Stimulated activated CD4-positive, alpha-beta T cell treated with anti-CD3 and anti-CD28 coated beads, Interleukin-1b, Interleukin-23, amount 100 ng/mL, for 1 hour (primary cell): ENCODE results near the gene MINDY4.

Source experiments
- DNase-seq, 2 donors: peaks; one replicate each; pipeline ENCODE4 v3.0.0-alpha.2; 2020; ENCODE audit warnings: low read depth in 2 of 2

Gene MINDY4

DNA sequence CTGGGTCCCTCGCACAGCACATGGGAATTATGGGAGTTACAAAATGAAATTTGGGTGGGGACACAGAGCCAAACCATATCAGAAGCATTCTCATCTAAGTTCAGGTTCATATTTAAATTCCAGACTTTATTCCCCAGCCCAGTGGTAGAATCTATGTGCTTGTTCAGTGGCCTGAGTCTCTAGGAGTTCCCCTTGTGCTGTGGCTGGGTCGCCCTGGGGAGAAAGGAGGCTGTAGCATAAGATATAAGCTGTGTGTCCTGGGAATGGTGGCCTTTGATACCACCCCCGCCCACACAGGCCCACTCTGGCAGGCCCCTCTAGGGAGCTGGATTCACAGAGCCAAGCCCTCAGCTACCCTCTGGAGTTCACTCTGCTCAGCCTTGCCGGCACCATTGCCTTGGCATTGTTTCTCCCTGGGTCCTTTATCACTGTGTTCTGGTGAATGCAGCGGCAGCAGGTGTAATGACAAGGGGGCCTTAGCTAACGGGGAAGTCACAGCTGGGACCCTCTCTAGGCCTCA is 64.2 kb downstream of the MINDY4 start:
- DNase-seq: no peak

- no peak for DNase-seq
Observed at GRCh38 chr7:30836991-30837390, 65.8 kb downstream of the MINDY4 start.

DNA sequence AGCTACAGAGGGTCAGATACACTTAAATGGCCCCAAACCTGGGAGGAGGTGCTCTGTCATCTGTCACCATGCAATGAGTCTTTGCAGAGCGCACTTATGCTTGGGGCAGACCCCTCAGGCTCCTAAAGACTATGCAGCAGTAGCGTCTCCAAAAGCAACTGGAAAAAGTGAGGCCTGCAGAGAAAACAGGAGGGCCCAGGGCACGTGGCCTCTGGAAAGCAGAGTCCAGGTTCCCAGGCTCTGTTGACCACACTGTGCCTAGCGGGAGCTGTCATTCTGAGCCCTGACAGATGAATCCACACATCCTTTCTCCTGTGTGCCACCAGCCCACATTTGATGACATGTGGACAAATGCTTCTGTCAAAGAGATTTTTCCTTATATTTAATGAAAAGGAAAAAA is 66.4 kb downstream of the MINDY4 start:
- no peak for DNase-seq

- DNase-seq: no peak
Observed at GRCh38 chr7:30838008-30838407, 66.8 kb downstream of the MINDY4 start.

GRCh38 chr7:30840141-30841024 is 69.2 kb downstream of the MINDY4 start:
- no peak for DNase-seq

DNA sequence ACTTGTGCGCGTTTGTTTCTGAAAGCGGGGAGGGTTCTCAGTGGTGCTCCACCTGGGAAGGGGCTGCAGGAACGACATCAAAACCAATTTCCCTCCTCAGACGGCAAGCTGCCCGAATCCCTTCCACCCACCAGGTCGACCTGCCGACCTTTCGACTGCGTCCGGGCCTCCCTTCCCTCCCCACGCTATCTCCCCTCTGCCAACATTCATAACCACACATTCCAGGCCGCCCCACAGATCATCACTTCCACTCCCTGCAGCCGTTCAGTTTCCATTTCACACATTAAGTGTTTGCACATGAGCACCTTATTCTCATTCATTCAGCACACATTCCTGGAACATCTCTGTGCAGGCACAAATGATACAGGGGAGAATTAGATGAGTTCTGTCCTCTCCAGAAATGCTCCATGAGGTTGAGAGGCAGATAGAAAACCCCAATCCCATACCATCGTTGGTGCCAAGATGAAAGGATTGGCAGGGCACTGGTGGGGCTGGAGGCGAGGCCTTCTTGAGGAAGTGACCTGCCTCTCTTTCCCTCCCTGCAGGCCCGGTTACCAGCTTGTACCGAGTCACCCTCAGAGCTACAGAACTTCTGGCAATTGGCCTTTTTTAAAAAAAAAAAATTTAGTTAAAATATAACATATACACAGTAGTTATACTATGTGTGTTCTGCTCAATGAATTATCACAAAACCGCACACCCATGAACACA is 70.0 kb downstream of the MINDY4 start:
- no peak for DNase-seq

DNA sequence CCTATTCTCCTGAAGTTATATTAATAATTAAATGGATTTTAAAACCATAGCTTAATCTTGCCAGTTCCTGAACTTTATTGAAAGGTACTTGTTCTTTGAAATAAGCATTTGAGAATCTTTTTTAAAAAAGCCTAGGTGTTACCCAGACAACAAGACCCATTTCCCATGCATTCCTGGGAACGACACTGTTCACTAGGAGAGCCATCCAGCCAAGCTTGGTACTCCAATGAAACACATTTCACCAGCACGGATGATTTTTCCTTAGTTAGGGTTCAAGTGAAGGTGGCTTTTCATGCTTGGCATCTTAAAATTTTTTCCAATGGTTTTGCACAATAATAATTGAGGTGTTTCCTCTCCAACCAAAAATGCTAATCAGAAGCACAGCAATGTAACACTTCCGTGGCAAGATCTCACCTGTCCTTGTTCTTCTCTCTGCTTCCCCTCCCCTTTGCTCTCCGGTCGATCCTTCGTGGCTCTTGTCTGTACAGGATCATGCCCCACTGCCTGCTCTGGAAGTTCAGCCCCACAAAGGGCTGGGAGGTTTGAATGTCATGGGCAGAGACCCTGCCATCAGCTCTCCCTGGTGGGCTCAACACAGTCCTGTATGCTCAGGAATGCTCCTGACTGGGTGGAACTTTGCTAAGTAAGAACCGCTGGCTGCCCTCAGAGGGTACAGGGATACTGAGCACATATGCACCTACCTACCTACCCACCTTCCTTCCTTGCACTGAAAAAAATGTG is 70.8 kb downstream of the MINDY4 start:
- no peak for DNase-seq

- no peak for DNase-seq
Observed at GRCh38 chr7:30842542-30843451, 71.6 kb downstream of the MINDY4 start.

GRCh38 chr7:30843741-30844482 is 72.7 kb downstream of the MINDY4 start:
- no peak for DNase-seq

DNA sequence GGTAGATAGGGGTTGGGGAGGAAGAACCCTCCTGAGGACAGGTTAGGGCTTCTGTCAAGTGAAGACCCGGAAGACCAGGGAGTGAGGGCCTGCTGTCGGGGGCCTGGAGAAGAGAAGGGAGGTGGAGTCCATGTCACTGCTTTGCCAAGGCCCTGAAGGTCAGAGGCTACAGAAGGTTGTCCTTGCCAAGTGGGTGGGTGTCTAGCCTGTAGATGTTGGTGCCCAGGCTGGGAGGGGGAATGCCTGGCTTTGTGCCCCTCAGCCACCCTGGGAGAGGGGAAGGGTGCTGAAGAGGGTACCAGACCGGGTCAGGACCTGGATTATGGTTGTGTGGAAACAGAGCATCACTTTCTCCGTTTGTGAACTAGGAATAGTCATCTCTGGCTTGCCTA is 73.3 kb downstream of the MINDY4 start:
- DNase-seq: no peak

DNA sequence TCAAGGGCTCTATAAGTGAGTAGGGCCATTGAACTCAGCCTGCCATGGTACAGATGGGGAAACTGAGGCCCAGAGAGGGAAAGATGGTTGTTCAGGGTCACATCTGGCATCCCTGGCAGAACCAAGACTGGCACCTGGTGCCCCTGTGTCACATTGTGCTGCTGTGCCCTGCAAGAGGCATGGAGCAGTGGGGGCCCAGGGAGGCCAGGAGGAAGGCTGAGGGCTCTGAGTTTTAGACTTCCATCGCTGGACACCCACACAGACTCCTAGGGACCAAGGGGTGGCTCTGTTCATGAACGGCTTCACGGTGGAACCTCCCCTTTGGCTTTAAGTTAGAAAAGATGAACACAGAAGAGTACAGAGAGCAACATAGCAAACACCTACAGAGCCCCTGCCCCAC is 73.7 kb downstream of the MINDY4 start:
- DNase-seq: no peak

DNA sequence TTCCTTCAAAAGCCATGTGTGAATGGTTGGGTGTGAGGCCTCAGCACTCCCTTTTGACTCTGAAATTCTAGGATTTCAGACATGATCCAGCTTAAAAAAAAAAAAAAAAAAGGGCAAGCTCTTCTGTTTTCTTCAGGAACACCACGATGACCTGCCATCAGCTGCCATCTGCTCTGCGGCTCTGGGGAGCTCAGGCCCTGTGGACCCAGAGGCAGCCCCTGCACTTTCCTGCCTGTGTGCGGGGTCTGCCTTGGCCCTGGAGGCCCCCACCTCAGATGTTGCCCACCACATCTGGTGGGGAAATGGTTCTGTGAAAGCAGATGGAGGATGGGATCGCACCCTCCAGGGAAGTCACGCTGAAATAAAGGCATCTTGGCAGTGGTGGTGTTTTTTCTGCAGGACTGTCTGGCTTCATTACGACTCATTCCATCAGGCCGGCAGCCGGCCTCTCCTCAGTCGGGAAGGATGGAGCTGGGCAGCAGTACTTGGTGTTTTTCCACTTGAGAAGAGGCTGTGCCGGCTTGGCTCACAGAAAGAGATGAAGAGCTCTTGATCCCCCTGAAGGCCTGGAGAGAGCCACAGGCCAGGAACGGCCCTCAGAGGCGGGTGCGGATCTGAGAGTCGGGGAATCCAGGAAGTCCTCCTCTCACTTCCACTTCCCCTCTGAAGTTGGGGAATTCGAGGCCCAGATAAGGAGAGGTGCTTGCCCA is 74.4 kb downstream of the MINDY4 start:
- no peak for DNase-seq

DNA sequence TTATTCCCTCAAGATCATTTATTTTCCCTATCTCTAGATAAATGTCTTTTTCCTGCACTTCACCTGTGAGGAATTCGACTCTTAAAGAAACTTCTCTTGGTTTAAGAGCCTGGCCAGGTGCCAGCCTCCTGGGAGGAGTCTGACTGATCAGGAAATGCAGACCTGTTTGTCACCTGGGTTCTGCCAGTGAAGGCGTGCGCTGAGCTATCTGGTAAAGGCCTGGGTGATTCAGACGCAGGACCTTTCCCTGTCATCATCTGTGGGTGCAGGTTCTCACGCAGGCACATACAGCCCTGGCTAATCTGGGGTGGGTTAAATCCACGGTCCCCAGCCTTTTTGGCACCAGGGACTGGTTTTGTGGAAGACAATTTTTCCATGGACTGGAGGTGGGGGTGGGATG is 75.2 kb downstream of the MINDY4 start:
- no peak for DNase-seq

GRCh38 chr7:30848121-30848855 is 77.1 kb downstream of the MINDY4 start:
- DNase-seq: no peak

- no peak for DNase-seq
Observed at GRCh38 chr7:30849565-30849964, 78.3 kb downstream of the MINDY4 start.

- no peak for DNase-seq
Observed at GRCh38 chr7:30850426-30850825, 79.2 kb downstream of the MINDY4 start.

- no peak for DNase-seq
Observed at GRCh38 chr7:30851651-30852307, 80.6 kb downstream of the MINDY4 start.

DNA sequence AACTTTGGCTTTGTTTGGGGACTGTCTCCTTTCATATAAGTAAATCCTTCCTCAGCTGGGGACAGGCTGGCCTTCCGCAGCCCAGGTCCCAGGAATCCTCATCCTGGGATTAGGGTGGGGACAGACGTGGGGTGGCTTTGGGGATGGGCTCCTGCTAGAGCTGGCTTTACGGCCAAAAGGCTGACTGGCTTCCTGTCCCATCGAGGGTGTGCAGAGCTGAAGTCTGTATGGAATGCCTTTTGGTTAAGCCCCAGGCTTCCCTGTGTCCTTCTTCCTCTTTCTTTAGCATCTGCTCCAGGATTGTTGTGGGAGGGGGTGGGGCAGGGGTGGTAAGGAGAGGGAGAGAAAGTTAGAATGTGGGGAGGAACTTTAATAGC is 81.1 kb downstream of the MINDY4 start:
- no peak for DNase-seq
